GM18858 (cell line): Measurements from ENCODE around the gene MACROD2.

Experiments used
- ATAC-seq: cut with Tn5 transposase; IDR thresholded peaks from one replicate; pipeline ENCODE4 v1.9.1; 2021; ENCODE audit not compliant: unreplicated experiment

MACROD2 gene

DNA sequence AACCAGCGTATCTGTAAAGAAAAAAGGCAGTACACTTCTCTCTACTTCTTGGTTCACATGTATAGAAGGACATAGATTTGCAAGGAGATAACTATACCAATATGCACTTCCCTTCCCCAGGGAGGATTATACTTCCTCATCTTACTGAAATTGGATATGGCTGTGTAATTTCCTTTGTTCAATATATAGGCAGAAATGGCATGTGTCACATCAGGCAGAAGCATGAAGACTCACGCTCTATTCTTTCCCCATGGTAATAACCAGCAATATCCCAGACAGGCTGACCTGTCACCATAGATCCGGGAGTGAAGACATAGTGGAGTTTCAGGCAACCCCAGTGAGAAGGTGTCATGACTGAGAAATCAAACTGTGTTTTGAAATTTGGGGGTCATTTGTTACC, 2059.7 kb downstream of the MACROD2 start:
- no peak for ATAC-seq

GRCh38 chr20:16057651-16058050, 2062.3 kb downstream of the MACROD2 start:
- no peak for ATAC-seq

GRCh38 chr20:16058268-16058667, 2063.0 kb downstream of the MACROD2 start:
- ATAC-seq = no peak

DNA sequence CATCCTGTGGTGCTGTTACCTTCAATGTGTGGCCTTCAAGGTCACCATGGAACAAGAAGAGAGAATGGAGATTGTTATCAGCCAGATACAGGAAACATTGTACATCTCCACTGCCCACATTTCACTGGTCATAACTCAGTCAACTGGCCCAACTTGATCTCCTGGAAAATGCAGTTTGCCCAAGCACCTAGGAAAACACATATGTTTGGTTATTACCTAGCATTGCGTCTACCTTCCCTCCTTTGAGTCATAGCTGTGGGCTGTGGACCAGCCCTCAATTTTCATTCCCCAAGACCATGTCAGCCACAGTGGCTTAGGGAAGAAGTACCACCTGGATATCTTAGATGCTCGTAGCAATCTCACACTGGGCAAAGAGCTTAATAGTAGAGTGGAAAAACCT, 2064.5 kb downstream of the MACROD2 start:
- ATAC-seq = no peak

- no peak for ATAC-seq
These were observed 2066.0 kb downstream of the MACROD2 start for GRCh38 chr20:16061351-16061750.

DNA sequence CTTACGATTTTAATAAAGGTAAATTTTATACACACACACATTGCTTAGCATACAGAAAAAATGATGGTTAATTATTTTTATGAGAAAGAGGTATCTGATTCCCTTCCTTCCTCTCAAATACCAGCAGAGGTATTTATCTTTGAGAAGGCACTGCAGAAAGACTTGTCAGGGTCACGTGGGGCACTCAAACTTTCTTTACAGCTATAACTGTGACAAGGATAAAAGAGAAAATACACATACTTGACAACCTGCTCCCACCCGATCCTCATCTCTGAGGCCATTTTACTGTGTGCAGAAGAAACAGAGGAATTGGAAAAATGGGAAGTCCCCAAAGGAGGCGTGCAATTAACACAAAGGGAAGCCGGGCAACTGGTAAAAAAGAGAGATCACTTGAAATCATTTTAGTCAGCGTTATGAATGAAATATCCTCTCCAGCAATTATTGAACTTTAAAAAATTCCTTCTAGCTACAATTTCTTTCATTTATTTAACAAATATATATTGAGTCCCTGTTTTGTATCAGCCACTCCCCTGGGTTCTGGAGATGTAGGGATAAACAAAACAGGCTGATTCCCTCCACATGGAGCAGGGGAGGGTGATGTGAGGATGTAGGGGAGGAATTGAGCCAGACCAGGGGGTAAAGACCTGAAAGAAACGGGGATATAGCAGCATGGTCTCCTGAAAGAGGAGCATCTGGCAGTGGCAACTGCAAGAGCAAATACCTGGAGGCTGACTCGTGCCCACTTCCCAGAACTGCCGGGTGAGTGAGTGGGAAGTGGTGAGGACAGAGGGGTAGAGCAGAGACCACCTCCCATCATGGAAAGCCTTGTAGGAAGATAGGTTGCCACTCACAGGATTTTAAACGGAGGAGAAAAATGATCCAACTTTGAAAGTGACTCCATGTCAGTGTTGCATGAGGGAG, 2067.6 kb downstream of the MACROD2 start:
- no peak for ATAC-seq

DNA sequence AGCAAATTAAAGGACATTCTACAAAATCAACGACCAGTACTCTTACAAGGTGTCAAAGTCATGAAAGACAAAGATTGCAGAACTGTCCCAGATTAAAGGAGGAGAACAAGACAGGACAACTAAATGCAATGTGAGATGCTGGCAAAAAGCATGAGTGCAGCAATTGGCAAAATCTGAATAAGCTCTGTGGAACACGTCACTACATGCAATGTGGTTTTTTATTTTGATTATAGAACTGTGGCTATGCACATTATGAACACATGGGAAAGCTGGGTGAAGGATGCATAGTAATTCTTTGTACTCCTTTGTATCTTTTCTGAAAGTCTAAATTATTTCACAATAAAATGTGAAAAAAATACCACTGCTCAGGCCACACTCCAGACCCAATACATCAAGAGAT, 2068.6 kb downstream of the MACROD2 start:
- ATAC-seq = no peak

DNA sequence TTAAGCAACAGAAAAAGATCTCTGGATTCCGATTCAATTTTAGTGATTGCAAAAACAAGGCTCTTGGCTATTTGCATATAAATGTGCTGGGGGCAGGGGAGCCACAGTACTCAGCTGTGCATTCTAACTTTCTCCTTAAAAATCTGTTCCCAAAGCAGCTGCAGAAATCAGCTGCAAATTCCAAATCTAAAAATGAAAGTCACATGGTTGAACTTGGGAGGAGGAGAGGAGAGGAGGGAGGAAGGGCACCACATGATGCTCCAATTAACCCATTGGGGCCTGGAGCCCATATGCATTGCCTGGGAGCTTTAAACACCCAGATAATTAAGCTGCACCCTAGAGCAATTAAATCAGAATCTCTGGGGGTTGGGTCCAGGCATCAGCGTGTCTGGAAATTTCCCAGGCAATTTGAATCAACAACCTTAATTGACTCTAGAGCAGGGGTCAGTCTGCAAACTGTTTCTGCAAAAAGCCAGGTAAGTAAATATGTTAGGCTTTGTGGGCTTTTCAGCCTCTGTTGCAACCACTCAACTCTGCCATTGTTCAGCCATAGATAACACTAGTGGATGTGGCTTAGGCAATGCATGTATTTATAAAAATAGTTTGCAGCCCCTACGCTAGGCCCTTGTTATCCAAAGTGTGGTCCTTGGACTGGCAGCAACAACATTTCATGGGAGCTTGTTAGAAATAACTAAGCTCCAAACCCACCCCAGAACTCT, 2069.8 kb downstream of the MACROD2 start:
- ATAC-seq = no peak

DNA sequence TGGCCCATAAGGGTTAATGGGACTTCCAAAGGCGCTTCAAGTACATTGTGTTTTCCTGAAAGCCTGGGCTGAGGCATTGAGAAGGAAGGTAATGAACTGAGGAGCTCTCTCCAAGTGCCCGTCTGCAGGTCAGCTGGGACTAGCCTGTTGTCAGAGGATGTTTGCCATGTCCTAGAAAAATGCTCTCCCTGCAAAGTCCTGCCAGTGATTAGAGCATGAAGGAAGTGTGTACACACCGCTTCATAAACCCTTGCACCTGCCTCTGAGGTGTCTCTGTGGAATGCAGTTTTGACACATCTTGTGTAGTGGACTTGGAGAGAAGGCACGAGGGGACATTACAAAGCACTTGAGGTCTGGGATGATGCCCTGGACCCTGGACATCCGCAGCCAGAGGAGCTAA, 2071.3 kb downstream of the MACROD2 start:
- no peak for ATAC-seq

DNA sequence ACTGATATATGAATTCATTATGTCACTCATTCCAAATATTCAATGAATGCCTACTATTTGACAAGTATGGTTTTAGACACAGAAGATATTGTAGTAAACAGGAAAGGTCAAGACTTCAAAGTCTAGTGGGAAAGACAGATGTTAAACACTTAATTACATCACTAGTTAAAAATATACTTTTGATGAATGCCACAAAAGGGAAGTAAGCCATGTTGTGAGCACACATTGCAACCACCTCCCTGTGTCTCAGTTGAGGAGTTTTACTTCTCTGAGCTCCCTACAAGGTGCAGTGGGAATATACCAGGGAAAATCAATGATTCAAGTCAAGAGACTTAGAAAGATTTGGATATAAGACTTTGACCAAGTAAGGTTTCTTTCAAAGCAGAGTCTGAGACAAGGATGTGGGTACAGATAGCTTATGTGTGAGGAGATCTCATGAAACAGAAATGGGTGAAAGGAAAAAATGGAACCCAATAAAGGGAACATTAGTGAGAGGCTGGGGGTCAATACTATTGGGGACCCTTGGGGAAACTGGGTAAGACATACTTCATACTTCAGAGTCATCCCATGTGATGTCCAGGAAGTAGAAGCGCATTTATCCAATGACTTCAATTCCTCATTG, 2074.2 kb downstream of the MACROD2 start:
- ATAC-seq = peak; percentile 87

- ATAC-seq = no peak
These were observed 2076.9 kb downstream of the MACROD2 start for GRCh38 chr20:16072220-16072619.

DNA sequence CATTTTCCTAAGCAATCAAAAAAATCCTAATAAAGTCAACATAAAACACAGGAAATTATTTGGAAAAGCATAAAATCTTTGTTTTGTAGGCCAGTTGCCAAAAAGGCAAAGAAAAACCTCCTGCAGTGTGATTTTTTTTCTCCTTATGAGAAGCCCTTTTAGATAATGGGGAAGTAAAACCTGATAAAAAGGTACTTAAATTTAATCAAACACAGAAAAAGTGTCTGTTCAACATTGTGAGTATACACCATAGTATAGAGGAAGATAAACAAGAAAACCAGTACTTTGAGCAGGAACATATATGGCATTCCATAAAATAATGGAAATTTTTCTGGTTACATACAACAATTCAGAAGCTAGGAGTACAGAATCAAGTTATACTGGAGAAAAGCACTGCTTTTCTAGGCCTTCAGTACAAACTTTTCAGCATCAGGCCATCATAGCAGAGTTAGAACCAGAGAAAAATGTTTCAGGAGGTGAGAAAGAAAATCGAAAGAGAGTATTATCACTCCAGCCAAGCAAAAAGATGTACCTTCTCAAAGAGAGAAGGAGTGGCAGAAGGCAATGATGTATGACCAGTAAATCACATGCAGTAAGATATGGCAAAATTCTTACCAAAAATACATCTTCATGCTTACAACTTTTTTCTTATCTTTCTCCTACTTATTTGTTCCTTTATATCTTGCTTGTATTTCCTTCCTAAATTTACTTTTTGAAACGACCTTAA, 2083.0 kb downstream of the MACROD2 start:
- no peak for ATAC-seq

GRCh38 chr20:16081421-16081820, 2086.1 kb downstream of the MACROD2 start:
- ATAC-seq = no peak

GRCh38 chr20:16082051-16082550, 2086.8 kb downstream of the MACROD2 start:
- no peak for ATAC-seq

DNA sequence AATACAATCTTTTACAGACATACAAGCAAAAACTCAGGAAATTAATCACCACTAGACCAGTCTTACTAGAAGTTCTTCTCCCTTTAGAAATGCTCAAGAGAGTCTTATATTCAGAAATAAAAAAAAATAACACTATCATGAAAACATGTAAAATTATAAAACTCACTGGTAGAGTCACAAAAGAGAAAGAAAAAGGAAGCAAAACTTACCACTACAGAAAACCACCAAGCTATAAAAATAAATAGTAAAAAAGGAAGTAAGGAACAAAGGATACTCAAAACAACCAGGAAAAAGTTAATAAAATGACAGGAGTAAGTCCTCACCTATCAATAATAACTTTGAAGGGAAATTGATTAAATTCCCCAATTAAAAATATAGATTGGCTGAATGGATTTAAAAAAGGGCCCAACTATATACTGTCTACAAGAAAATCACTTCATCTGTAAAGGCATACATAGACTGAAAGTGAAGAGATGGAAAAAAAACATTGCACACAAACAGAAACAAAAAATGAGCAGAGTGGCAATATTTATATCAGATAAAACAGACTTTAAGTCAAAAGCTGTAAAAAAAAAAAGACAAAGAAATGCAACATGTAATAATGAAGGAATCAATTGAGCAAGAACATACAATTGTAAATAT, 2088.4 kb downstream of the MACROD2 start:
- no peak for ATAC-seq

- ATAC-seq = no peak
These were observed 2099.9 kb downstream of the MACROD2 start for GRCh38 chr20:16095226-16095625.

DNA sequence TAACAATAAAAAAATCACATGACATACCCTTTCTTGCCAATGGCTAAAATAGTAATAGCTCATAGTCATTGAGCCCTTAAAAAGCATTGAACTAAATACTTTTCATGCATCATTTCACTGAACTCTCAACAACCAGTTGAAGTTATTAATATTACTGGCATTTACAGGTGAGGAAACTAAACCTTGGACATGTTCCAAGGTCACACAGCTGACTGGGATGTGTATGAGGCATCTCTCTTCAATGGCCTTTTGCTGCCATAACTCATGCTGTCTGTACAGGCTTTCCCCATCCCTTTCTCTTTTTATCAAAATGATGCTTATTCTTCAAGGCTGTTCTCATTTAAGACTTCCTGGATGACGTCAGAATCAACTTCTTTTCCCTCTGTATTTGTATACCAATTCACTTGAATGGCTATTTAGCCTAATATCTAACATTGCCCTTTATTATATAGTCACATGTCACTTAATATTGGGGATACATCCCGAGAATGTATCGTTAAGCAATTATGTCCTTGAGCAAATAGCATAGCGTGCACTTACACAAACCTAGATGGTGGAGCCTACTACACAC, 2101.5 kb downstream of the MACROD2 start:
- no peak for ATAC-seq

- no peak for ATAC-seq
These were observed 2102.5 kb downstream of the MACROD2 start for GRCh38 chr20:16097788-16098187.

DNA sequence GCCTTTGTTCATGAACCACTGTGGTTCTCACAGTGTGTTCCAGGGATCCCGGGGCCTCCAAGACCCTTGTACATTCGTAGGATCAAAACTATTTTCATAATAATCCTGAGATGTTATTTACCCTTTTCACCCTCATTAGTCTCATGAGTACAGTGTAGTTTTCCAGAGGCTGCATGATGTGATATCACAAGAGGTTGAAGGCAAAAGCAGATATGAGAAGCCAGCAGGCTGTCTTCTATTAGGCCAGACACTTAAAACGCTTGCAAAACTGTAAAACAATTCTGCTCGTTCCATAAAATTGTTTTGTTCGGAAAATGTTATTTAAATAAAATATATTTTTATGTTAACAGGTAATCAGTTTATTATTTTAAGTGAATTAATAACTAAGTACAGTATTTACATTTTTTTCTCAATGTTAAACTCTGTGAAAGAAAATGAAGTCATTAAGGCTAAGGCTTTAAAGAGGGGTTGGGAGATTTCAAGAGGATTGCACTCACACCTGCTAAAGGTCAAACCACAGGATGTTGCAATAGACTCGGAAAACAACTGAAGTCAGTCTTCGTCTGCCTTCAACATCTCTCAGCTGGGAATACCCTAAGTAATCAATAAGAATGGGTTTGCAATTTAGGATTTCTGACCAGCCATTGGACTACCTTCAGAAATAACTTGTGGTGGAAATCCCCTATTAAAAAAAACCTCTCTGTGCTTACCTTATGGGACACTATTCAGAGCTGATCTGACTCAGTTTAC, 2103.7 kb downstream of the MACROD2 start:
- ATAC-seq = no peak
